Gastroesophageal sphincter (tissue), 4 donors: ENCODE results near the gene DPEP3. TPM values are rescaled to one million over a fixed set of nuclear protein-coding genes. Genes with fewer than 3 reads are reported as not detected.
"Not testable (repeated sequence)": the region's sequence is repeated elsewhere in the genome, so short reads cannot be mapped to it uniquely, and the experiment has no call there.

Source experiments
- ATAC-seq: fragments of 150-250 bp; one replicate; pipeline ENCODE4 v1.9.1; 2016; ENCODE audit warnings: mild to moderate bottlenecking, moderate library complexity
- H3K27ac ChIP-seq, 4 donors: fragments of 200-600 bp; sonication (generic) in 3 of 4; 1 replicate in 3 of 4; 2 replicates in 1 of 4; pipeline ENCODE4 v1.5.1; 2016 to 2019
- H3K27me3 ChIP-seq: fragments of 200-600 bp; sonication (generic); one replicate; pipeline ENCODE4 v1.5.1; 2019
- H3K36me3 ChIP-seq, 2 donors: fragments of 200-600 bp; sonication (generic); one replicate each; pipeline ENCODE4 v1.5.1; 2019; ENCODE audit warnings: control low read depth in 1 of 2
- H3K4me1 ChIP-seq, 3 donors: fragments of 200-600 bp; sonication (generic); 1 replicate in 2 of 3; 2 replicates in 1 of 3; pipeline ENCODE4 v1.5.1; 2016 to 2019; ENCODE audit warnings: control low read depth in 2 of 3
- H3K4me3 ChIP-seq, 2 donors: fragments of 200-600 bp; sonication (generic); one replicate each; pipeline ENCODE4 v1.5.1; 2019; ENCODE audit warnings: mild to moderate bottlenecking in 1 of 2, moderate library complexity in 1 of 2
- H3K9me3 ChIP-seq, 3 donors: fragments of 200-600 bp; sonication (generic); one replicate each; pipeline ENCODE4 v1.5.1; 2017 to 2019; ENCODE audit warnings: control low read depth in 2 of 3
- EP300 ChIP-seq: sonication (generic); formaldehyde crosslinking; IDR thresholded peaks from one replicate; pipeline ENCODE4 v1.6.1; 2017; ENCODE audit warnings: antibody characterized with exemption, mild to moderate bottlenecking
- POLR2A ChIP-seq, 2 donors: fragments of 450-650 bp; IDR thresholded peaks; one replicate each; pipeline ENCODE4 v1.6.1; 2017; ENCODE audit warnings: antibody characterized with exemption in 2 of 2, mild to moderate bottlenecking in 2 of 2, moderate library complexity in 1 of 2
- POLR2AphosphoS5 ChIP-seq: sonication (generic); formaldehyde crosslinking; IDR thresholded peaks from one replicate; pipeline ENCODE4 v1.6.1; 2017; ENCODE audit warnings: antibody characterized with exemption
- WGBS, 2 donors: methylation state at CpG; one replicate each; pipeline ENCODE4 v1.1.5; 2018; ENCODE audit warnings: low coverage in 1 of 2; 5-methylcytosine and 5-hydroxymethylcytosine counted together
- total RNA-seq, 4 donors: library from RNA; depleted of rRNA; stranded (reverse); fragments of >200 nt; gene quantifications; one replicate each; pipeline ENCODE4 v1.1.0, GENCODE V29; 2016
- TF ChIP-seq, protein P1 (sequence below), 4 experiments: fragments of 200-600 bp in 2 of 4; fragments of 450-650 bp in 2 of 4; sonication (generic) in 1 of 4; IDR thresholded peaks; one replicate each; pipeline ENCODE4 v1.5.1; 2017 to 2019; ENCODE audit warnings: antibody characterized with exemption in 4 of 4, mild to moderate bottlenecking in 2 of 4, moderate library complexity in 2 of 4

DPEP3 gene
- total RNA-seq, 4 donors from 2014 or later, result 1.4 TPM; not detected in 3

DNA sequence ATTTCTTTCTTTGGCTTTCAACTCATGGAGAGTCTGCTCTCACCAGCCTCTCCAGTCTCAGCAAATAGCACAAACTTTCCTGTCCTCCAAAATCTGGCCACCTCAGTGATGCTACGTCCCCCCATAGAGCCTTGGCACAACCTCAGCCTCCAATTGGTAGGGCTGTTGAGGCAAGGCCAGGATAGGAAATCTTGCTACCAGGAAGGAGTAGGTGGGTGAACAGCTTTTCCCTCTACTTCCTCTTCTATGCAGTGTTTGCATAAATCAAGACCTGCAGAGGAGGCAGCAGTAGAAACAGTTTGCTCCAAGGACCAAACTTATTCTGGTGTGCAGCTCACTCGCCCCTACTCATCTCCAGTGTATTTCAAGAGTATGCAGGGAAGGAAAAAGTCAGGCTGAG lies 19.7 kb upstream of the DPEP3 start:
- 35 to 40% methylated on average over 1 to 2 of the region's 2 CpGs for WGBS, 2 donors
- H3K9me3 ChIP-seq, result no peaks in the 10 kb centered on the region
- no peak for ATAC-seq
- H3K27me3 ChIP-seq, result no peaks in the 10 kb centered on the region
- TF ChIP-seq EP300, result no peak
- TF ChIP-seq, protein P1, sequence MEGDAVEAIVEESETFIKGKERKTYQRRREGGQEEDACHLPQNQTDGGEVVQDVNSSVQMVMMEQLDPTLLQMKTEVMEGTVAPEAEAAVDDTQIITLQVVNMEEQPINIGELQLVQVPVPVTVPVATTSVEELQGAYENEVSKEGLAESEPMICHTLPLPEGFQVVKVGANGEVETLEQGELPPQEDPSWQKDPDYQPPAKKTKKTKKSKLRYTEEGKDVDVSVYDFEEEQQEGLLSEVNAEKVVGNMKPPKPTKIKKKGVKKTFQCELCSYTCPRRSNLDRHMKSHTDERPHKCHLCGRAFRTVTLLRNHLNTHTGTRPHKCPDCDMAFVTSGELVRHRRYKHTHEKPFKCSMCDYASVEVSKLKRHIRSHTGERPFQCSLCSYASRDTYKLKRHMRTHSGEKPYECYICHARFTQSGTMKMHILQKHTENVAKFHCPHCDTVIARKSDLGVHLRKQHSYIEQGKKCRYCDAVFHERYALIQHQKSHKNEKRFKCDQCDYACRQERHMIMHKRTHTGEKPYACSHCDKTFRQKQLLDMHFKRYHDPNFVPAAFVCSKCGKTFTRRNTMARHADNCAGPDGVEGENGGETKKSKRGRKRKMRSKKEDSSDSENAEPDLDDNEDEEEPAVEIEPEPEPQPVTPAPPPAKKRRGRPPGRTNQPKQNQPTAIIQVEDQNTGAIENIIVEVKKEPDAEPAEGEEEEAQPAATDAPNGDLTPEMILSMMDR (IDR thresholded peaks at IDR 0.05), result no peak
- TF ChIP-seq POLR2A (IDR thresholded peaks at IDR 0.05), result no peak
- TF ChIP-seq POLR2AphosphoS5, result no peak
- H3K36me3 ChIP-seq, result no peaks in the 10 kb centered on the region
- H3K4me3 ChIP-seq, result no peak overlapping the region
- H3K4me1 ChIP-seq, result peaks cover 0 to 7% (median 0%) of the 10 kb centered on the region in 3 donors
- peak overlapping the region in 3 of 4 donors; percentile 8 to 47 (median 14) for H3K27ac ChIP-seq

GRCh38 chr16:67998779-67999688 lies 18.7 kb upstream of the DPEP3 start, which contains the start of gene DPEP2:
Gene DPEP2 (minus strand): TSS chr16:67999484. CDS start chr16:67993212, 6,272 bp downstream.
- Histone ChIP-seq H3K27ac (peak within 1 kb of the TSS in 3 of 4 donors; percentile 8 to 47 (median 14)), H3K4me3 (peak within 1 kb of the TSS in 1 of 2 donors; percentile 16)
- peak; percentile 66 for ATAC-seq
- H3K27me3 ChIP-seq, H3K4me1 ChIP-seq, H3K9me3 ChIP-seq, H3K36me3 ChIP-seq: not testable (repeated sequence)
- 76 to 82% methylated on average over 11 to 12 of the region's 18 CpGs for whole genome bisulfite sequencing, 2 donors
- TF ChIP-seq POLR2A (IDR thresholded peaks at IDR 0.05), result peak in 1 of 2 donors; percentile 25

DNA sequence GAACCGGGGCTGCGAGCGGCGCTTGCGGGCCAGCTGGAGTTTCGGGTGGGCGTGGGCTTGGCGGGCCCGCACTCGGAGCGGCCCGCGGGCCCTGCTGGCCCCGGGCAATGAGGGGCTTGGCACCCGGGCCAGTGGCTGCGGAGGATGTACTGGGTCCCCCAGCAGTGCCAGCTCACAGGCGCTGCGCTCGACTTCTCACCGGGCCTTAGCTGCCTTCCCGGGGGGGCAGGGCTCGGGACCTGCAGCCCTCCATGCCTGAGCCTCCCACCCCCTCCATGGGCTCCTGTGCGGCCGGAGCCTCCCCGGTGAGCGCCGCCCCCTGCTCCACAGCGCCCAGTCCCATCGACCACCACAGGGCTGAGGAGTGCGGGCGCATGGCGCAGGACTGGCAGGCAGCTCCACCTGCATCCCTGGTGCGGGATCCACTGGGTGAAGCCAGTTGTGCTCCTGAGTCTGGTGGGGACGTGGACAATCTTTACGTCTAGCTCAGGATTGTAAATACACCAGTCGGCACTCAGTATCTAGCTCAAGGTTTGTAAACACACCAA lies 18.0 kb upstream of the DPEP3 start:
- WGBS, 2 donors, result 100% methylated on average over 6 of the region's 36 CpGs; no CpG with 5 or more reads in 1 of the 2 donors
- H3K4me3 ChIP-seq, H3K36me3 ChIP-seq, ATAC-seq, H3K27me3 ChIP-seq, H3K9me3 ChIP-seq, H3K27ac ChIP-seq: not testable (repeated sequence)
- peaks cover 0 to 15% (median 6%) of the 10 kb centered on the region in 3 donors for H3K4me1 ChIP-seq

DNA sequence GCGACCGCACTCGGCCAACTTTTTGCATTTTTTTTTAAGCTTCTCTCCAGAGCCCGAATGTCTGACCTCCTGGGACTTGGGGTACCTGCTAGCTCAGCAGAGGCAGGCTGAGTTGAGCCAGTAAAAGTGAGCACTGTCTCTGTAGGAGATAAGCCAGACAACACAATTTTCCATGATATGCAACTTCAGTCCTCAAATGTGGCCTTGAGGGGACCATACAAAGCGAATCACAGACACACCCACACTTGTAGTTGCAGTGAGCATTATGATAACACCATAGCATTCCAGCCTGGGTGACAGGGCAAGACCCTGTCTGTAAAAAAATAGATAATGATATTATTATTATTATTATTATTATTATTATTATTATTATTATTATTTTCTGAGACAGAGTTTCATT lies 16.4 kb upstream of the DPEP3 start:
- no peak for ATAC-seq
- H3K4me1 ChIP-seq, result peaks cover 0 to 25% (median 10%) of the 10 kb centered on the region in 3 donors
- WGBS, 2 donors, result 89 to 93% methylated on average over 4 of the region's 5 CpGs

GRCh38 chr16:67995423-67995822 lies 15.1 kb upstream of the DPEP3 start:
- H3K27ac ChIP-seq, result no peak overlapping the region
- no peak overlapping the region for H3K4me3 ChIP-seq
- 81% methylated on average over 5 of the region's 5 CpGs; no CpG with 5 or more reads in 1 of the 2 donors for whole genome bisulfite sequencing, 2 donors
- no peak for ATAC-seq
- TF ChIP-seq, protein P1 (IDR thresholded peaks at IDR 0.05), result no peak
- no peak for TF ChIP-seq POLR2A (IDR thresholded peaks at IDR 0.05)
- no peak for TF ChIP-seq POLR2AphosphoS5
- no peak for TF ChIP-seq EP300
- H3K4me1 ChIP-seq, result peaks cover 0 to 25% (median 10%) of the 10 kb centered on the region in 3 donors
- no peaks in the 10 kb centered on the region for H3K9me3 ChIP-seq
- no peaks in the 10 kb centered on the region for H3K27me3 ChIP-seq
- no peaks in the 10 kb centered on the region for H3K36me3 ChIP-seq

More for the DNA sequence above, 16.4 kb upstream of the DPEP3 start:
- no peaks in the 10 kb centered on the region for H3K27me3 ChIP-seq
- H3K27ac ChIP-seq, result no peak overlapping the region
- no peak overlapping the region for H3K4me3 ChIP-seq
- H3K36me3 ChIP-seq, result no peaks in the 10 kb centered on the region
- no peaks in the 10 kb centered on the region for H3K9me3 ChIP-seq
- TF ChIP-seq POLR2AphosphoS5, result no peak
- TF ChIP-seq, protein P1 (IDR thresholded peaks at IDR 0.05), result no peak
- no peak for TF ChIP-seq EP300
- TF ChIP-seq POLR2A (IDR thresholded peaks at IDR 0.05), result no peak

DNA sequence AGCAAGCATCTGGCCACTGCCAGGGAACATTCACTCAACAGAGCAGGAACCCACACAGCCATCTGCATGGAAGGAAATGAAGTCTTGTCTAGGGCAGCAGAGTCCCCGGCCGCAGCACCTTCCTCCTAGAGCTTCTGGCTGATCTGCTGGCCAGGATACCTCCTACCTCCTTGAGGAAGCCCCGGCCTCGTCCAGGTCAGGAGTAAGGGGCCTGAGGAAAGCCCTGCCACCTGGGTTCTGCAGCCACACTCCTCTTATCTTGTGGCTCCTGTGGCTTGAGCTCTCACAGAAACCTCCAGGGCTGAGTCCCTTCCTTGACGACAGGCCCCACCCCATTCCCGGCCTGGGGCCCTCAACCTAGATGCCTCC lies 13.7 kb upstream of the DPEP3 start:
- Histone ChIP-seq H3K4me1 (peaks cover 0 to 17% (median 10%) of the 10 kb centered on the region in 3 donors), H3K27ac (peak overlapping the region in 2 of 4 donors; percentile 53 to 78)
- ATAC-seq, H3K36me3 ChIP-seq, H3K9me3 ChIP-seq, H3K4me3 ChIP-seq, H3K27me3 ChIP-seq: not testable (repeated sequence)
- 51% methylated on average over 2 of the region's 6 CpGs; no CpG with 5 or more reads in 1 of the 2 donors for WGBS, 2 donors
